Right renal pelvis (tissue), 4 donors: ENCODE data around the gene INPP5J. TPM values are rescaled to one million over a fixed set of nuclear protein-coding genes. Genes with fewer than 3 reads are reported as not detected.

Experiments
- polyA plus RNA-seq, 4 donors: library from polyadenylated mRNA; unstranded; fragments of 120-200 nt; gene quantifications; one replicate each; pipeline ENCODE4 v1.2.1, GENCODE V29; 2013; ENCODE audit not compliant: insufficient read length in 4 of 4

The INPP5J gene
- polyA plus RNA-seq, 4 donors = 4.3 to 4.6 (median 4.6) TPM

Other genes with a start within 250 kb of the INPP5J start
- gene MORC2, start 154.2 kb upstream of the INPP5J start, polyA plus RNA-seq = 10 to 100 TPM; 31.8 to 36.3 (median 33.6) TPM
- gene TUG1, start 153.7 kb upstream of the INPP5J start, polyA plus RNA-seq = 100 to 1,000 TPM; 194 to 241 (median 229) TPM
- 10 to 100 TPM; 32.2 to 50.9 (median 35.5) TPM for gene SMTN, start 41.6 kb upstream of the INPP5J start, polyA plus RNA-seq
- gene SELENOM, start 15.4 kb upstream of the INPP5J start, polyA plus RNA-seq = 10 to 100 TPM in 2 of 4 donors, 1 to 10 TPM in 2; 8.2 to 14.0 (median 10.1) TPM
- under 1 TPM; 0.10 to 0.21 (median 0.18) TPM for gene PLA2G3, start 17.5 kb downstream of the INPP5J start, polyA plus RNA-seq
- gene RNF185, start 37.2 kb downstream of the INPP5J start, polyA plus RNA-seq = 10 to 100 TPM; 53.1 to 58.7 (median 55.8) TPM
- gene LIMK2, start 89.3 kb downstream of the INPP5J start, polyA plus RNA-seq = 10 to 100 TPM; 52.5 to 57.4 (median 53.0) TPM
- 10 to 100 TPM; 12.4 to 15.2 (median 14.5) TPM for gene PIK3IP1, start 169.5 kb downstream of the INPP5J start, polyA plus RNA-seq
- 10 to 100 TPM; 74.4 to 82.5 (median 77.8) TPM for gene PATZ1, start 223.4 kb downstream of the INPP5J start, polyA plus RNA-seq